Iris pigment epithelial cell (primary cell): ENCODE data around the gene TUBGCP6.

Experiments used
- DNase-seq: peaks from one replicate; pipeline ENCODE4 v3.0.0-alpha.2; 2011; ENCODE audit warnings: low read depth

Gene TUBGCP6

GRCh38 chr22:50226063-50226874, 18.6 kb downstream of the TUBGCP6 start:
- no peak for DNase-seq

- no peak for DNase-seq
These were observed 19.4 kb downstream of the TUBGCP6 start for GRCh38 chr22:50225200-50225969.

- DNase-seq: no peak
These were observed 20.8 kb downstream of the TUBGCP6 start for GRCh38 chr22:50224071-50224470.

GRCh38 chr22:50222508-50222907, 22.3 kb downstream of the TUBGCP6 start:
- no peak for DNase-seq

- DNase-seq: no peak
These were observed 23.2 kb downstream of the TUBGCP6 start for GRCh38 chr22:50221410-50222300.

- no peak for DNase-seq
These were observed 24.0 kb downstream of the TUBGCP6 start for GRCh38 chr22:50220603-50221409.

- DNase-seq: no peak
These were observed 24.8 kb downstream of the TUBGCP6 start for GRCh38 chr22:50219800-50220602.

- peak; percentile 80 for DNase-seq
These were observed 25.7 kb downstream of the TUBGCP6 start for GRCh38 chr22:50218996-50219727.

- no peak for DNase-seq
These were observed 26.4 kb downstream of the TUBGCP6 start for GRCh38 chr22:50218153-50218995.

- DNase-seq: no peak
These were observed 27.2 kb downstream of the TUBGCP6 start for GRCh38 chr22:50217543-50218152.

- no peak for DNase-seq
These were observed 27.9 kb downstream of the TUBGCP6 start for GRCh38 chr22:50216684-50217520.

GRCh38 chr22:50216055-50216683, 28.7 kb downstream of the TUBGCP6 start:
- DNase-seq: no peak

- DNase-seq: no peak
These were observed 29.3 kb downstream of the TUBGCP6 start for GRCh38 chr22:50215297-50216054.

GRCh38 chr22:50213263-50213662, 31.6 kb downstream of the TUBGCP6 start:
- no peak for DNase-seq

- DNase-seq: no peak
These were observed 33.7 kb downstream of the TUBGCP6 start for GRCh38 chr22:50211147-50211546.
